Measurements from ENCODE around the gene CAMK2N2. TPM values are rescaled to one million over a fixed set of nuclear protein-coding genes. Genes with fewer than 3 reads are reported as not detected.

CAMK2N2 gene
- total RNA-seq (2022): 3.3 and 3.6 TPM in 2 replicates
- not detected for Bru-seq, nascent RNA
- BruChase-seq, experiment 1, labeled RNA remaining after a 6-hour chase: percentile 43 among the genes with signal in this experiment
- BruChase-seq, experiment 2, labeled RNA remaining after a 2-hour chase: percentile 40 among the genes with signal in this experiment
- long read RNA-seq: 0 reads

GRCh38 chr3:184261270-184261853, at the start of gene CAMK2N2:
CAMK2N2 (minus strand) TSS chr3:184261553; CDS start chr3:184261285, 268 bp downstream.
- CTCF ChIA-PET: interaction anchor here (0.6 to 1.2 kb wide), 5 partner anchors 12 to 1846 kb away, joined by 3 to 5 read pairs (median 5); partner anchors contain the start of genes EEF1AKMT4 and PARL
- intact Hi-C loops (cut with micrococcal nuclease; ENCODE audit: unreplicated experiment): no loop called here
- Mint-ChIP-seq H3K4me3 (ENCODE audit: low read depth, unreplicated experiment) (peak within 1 kb of the TSS; percentile 66), H3K27me3 (ENCODE audit: unreplicated experiment) (peaks cover 68% of the 10 kb centered on the region), H3K27ac (ENCODE audit: unreplicated experiment) (peak within 1 kb of the TSS; percentile 62), H3K9me3 (ENCODE audit: low read depth, unreplicated experiment) (no peaks in the 10 kb centered on the region), H3K36me3 (ENCODE audit: insufficient read depth, unreplicated experiment) (peaks cover 34% of the 10 kb centered on the region), H3K4me1 (ENCODE audit: low read depth, unreplicated experiment) (peaks cover 24% of the 10 kb centered on the region)
- BruUV-seq (replicated peaks): no TSS peak
- DNase-seq: peak; percentile 87
- TF ChIP-seq, protein P1, sequence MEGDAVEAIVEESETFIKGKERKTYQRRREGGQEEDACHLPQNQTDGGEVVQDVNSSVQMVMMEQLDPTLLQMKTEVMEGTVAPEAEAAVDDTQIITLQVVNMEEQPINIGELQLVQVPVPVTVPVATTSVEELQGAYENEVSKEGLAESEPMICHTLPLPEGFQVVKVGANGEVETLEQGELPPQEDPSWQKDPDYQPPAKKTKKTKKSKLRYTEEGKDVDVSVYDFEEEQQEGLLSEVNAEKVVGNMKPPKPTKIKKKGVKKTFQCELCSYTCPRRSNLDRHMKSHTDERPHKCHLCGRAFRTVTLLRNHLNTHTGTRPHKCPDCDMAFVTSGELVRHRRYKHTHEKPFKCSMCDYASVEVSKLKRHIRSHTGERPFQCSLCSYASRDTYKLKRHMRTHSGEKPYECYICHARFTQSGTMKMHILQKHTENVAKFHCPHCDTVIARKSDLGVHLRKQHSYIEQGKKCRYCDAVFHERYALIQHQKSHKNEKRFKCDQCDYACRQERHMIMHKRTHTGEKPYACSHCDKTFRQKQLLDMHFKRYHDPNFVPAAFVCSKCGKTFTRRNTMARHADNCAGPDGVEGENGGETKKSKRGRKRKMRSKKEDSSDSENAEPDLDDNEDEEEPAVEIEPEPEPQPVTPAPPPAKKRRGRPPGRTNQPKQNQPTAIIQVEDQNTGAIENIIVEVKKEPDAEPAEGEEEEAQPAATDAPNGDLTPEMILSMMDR (IDR thresholded peaks at IDR 0.05; ENCODE audit: unreplicated experiment): no peak

DNA sequence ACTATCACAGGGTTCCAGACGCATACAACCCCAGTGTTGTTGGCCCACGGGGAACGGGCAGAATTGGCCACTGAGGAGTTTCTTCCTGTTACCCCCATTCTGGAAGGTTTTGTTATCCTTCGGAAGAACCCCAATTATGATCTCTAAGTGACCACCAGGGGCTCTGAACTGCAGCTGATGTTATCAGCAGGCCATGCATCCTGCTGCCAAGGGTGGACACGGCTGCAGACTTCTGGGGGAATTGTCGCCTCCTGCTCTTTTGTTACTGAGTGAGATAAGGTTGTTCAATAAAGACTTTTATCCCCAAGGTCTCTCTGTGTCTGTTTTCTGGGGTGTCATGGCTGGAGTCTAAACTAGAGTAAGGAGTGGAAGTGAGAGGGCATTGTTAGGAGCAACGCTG, 47.4 kb upstream of the CAMK2N2 start:
- no TSS peak for BruUV-seq (replicated peaks)
- no peak overlapping the region for H3K4me3 Mint-ChIP-seq (ENCODE audit: low read depth, unreplicated experiment)
- no peak overlapping the region for H3K27ac Mint-ChIP-seq (ENCODE audit: unreplicated experiment)
- no peaks in the 10 kb centered on the region for H3K27me3 Mint-ChIP-seq (ENCODE audit: unreplicated experiment)
- H3K36me3 Mint-ChIP-seq (ENCODE audit: insufficient read depth, unreplicated experiment): peaks cover 65% of the 10 kb centered on the region
- H3K9me3 Mint-ChIP-seq (ENCODE audit: low read depth, unreplicated experiment): no peaks in the 10 kb centered on the region
- CTCF ChIA-PET: no interaction called here
- no peaks in the 10 kb centered on the region for H3K4me1 Mint-ChIP-seq (ENCODE audit: low read depth, unreplicated experiment)
- intact Hi-C loops (cut with micrococcal nuclease; ENCODE audit: unreplicated experiment): no loop called here
- TF ChIP-seq, protein P1 (IDR thresholded peaks at IDR 0.05; ENCODE audit: unreplicated experiment): no peak
- no peak for DNase-seq

DNA sequence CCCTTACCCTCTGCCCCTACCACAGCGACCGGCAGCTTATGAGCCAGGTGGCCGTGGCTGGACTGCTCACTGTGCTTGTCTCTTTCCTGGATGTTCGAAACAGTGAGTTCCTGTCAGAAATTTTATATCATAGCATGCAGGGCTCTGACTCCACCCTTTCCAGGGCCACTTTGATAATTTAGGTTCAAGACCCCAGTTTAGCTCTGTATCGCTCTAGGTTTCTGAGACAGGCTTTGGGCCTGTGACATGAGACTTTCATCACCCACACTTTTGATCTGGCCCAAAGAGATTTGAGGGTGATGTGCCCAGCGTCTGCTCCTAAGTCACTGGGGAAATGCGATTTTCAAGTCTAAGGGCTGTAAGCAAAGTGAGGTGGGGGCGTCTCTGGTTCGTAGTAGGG, 46.6 kb upstream of the CAMK2N2 start:
- CTCF ChIA-PET: no interaction called here
- TF ChIP-seq, protein P1 (IDR thresholded peaks at IDR 0.05; ENCODE audit: unreplicated experiment): no peak
- no peaks in the 10 kb centered on the region for H3K4me1 Mint-ChIP-seq (ENCODE audit: low read depth, unreplicated experiment)
- intact Hi-C loops (cut with micrococcal nuclease; ENCODE audit: unreplicated experiment): no loop called here
- H3K9me3 Mint-ChIP-seq (ENCODE audit: low read depth, unreplicated experiment): no peaks in the 10 kb centered on the region
- H3K4me3 Mint-ChIP-seq (ENCODE audit: low read depth, unreplicated experiment): no peak overlapping the region
- H3K27ac Mint-ChIP-seq (ENCODE audit: unreplicated experiment): no peak overlapping the region
- no TSS peak for BruUV-seq (replicated peaks)
- no peaks in the 10 kb centered on the region for H3K27me3 Mint-ChIP-seq (ENCODE audit: unreplicated experiment)
- H3K36me3 Mint-ChIP-seq (ENCODE audit: insufficient read depth, unreplicated experiment): peaks cover 64% of the 10 kb centered on the region
- no peak for DNase-seq

DNA sequence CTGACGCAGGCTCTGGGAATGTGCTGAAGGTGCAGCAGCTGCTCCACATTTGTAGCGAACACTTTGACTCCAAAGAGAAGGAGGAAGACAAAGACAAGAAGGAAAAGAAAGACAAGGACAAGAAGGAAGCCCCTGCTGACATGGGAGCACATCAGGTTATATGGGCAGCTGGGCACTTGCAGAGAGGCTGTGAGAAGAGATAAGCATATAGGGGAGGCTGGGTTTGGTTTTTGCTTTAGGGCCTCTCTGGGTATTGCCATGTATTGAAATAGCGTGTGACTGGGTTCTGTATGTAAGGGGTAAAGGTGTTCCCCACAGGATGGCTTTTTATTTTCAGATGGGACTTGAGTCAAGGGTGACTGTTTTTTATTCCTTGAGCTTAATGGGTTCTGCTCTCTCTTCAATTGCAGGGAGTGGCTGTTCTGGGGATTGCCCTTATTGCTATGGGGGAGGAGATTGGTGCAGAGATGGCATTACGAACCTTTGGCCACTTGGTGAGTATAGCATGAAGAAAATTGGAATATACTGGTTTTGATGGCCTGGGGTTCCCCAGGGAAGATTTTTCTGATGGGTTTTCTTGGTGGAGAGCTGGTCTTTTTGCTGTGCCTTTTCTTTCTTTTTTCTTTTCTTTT, 45.1 kb upstream of the CAMK2N2 start:
- Mint-ChIP-seq H3K27ac (ENCODE audit: unreplicated experiment) (no peak overlapping the region), H3K4me1 (ENCODE audit: low read depth, unreplicated experiment) (no peaks in the 10 kb centered on the region), H3K9me3 (ENCODE audit: low read depth, unreplicated experiment) (no peaks in the 10 kb centered on the region), H3K4me3 (ENCODE audit: low read depth, unreplicated experiment) (no peak overlapping the region), H3K27me3 (ENCODE audit: unreplicated experiment) (no peaks in the 10 kb centered on the region), H3K36me3 (ENCODE audit: insufficient read depth, unreplicated experiment) (peaks cover 79% of the 10 kb centered on the region)
- CTCF ChIA-PET: interaction anchor here (1.4 kb wide), 1 partner anchor 78 kb away, joined by 4 read pairs; no protein-coding TSS in a partner anchor
- no TSS peak for BruUV-seq (replicated peaks)
- TF ChIP-seq, protein P1 (IDR thresholded peaks at IDR 0.05; ENCODE audit: unreplicated experiment): no peak
- intact Hi-C loops (cut with micrococcal nuclease; ENCODE audit: unreplicated experiment): no loop called here
- DNase-seq: no peak
